GM12878 (cell line): Measurements from ENCODE around the gene ZNF684. TPM values are rescaled to one million over a fixed set of nuclear protein-coding genes. Genes with fewer than 3 reads are reported as not detected.
"Not testable (repeated sequence)": the region's sequence is repeated elsewhere in the genome, so short reads cannot be mapped to it uniquely, and the experiment has no call there.

Experiments
- ATAC-seq: fragments of 200-7000 bp; cut with Tn5 transposase; 3 replicates; pipeline ENCODE4 v1.9.1; 2020; ENCODE audit warnings: mild to moderate bottlenecking, moderate library complexity
- BruUV-seq: library from RNA; stranded (reverse); fragments of 400-500 nt; replicated peaks from 2 replicates; lab custom pipeline; 2021; lab: Mats Ljungman, UMichigan
- CTCF ChIA-PET: fragments of 300-600 bp; sonication (Branson Sonifier 250); formaldehyde crosslinking; extraction: SDS; loops from one replicate; lab custom pipeline; 2021; ENCODE audit warnings: inconsistent platforms; lab: Yijun Ruan, JAX
- POLR2A ChIA-PET: fragments of 350-600 bp; formaldehyde crosslinking; extraction: SDS; loops from one replicate; lab custom pipeline; 2021; ENCODE audit warnings: inconsistent platforms; lab: Charles Lee
- RAD21 ChIA-PET: fragments of 300-600 bp; sonication (Branson Sonifier 250); formaldehyde crosslinking; loops from one replicate; lab custom pipeline; 2023; ENCODE audit warnings: antibody characterized with exemption; ENCODE audit not compliant: unreplicated experiment; lab: Charles Lee
- SMC1A ChIA-PET: fragments of 300-600 bp; sonication (Branson Sonifier 250); formaldehyde crosslinking; loops from one replicate; lab custom pipeline; 2023; ENCODE audit not compliant: unreplicated experiment, uncharacterized antibody; lab: Charles Lee
- DNase-seq: peaks from one replicate; pipeline ENCODE4 v3.0.0-alpha.2; 2011; ENCODE audit warnings: low read depth, low spot score
- FAIRE-seq: peaks from 3 replicates; lab custom pipeline; 2011; peaks lifted over from hg19 to GRCh38; lab: Jason Lieb, UNC
- H2AFZ ChIP-seq: 2 replicates; pipeline ENCODE4 v1.6.0; 2011; ENCODE audit warnings: low read depth, low read length, control low read depth; ENCODE audit not compliant: control insufficient read depth
- H3K27ac ChIP-seq: 2 replicates; pipeline ENCODE4 v1.5.1; 2011; ENCODE audit warnings: control low read depth; ENCODE audit not compliant: control insufficient read depth, insufficient read depth
- H3K27me3 ChIP-seq, 2 experiments: replicated peaks in 1 of 2; 2 replicates each; pipeline versions ENCODE4 v1.6.0 to v1.6.1; 2011; ENCODE audit warnings: low read length in 1 of 2; ENCODE audit not compliant: control insufficient read depth in 2 of 2, insufficient read depth in 2 of 2
- H3K36me3 ChIP-seq, 2 experiments: 2 replicates each; pipeline ENCODE4 v1.5.1; 2011; ENCODE audit warnings: low read length in 1 of 2; ENCODE audit not compliant: control insufficient read depth in 2 of 2, insufficient read depth in 2 of 2
- H3K4me1 ChIP-seq: 2 replicates; pipeline ENCODE4 v1.6.1; 2011; ENCODE audit warnings: mild to moderate bottlenecking, low read length, moderate library complexity, mixed read lengths; ENCODE audit not compliant: control insufficient read depth, insufficient read depth
- H3K4me2 ChIP-seq: 2 replicates; pipeline ENCODE4 v1.6.0; 2011; ENCODE audit warnings: control low read depth; ENCODE audit not compliant: control insufficient read depth, insufficient read depth
- H3K4me3 ChIP-seq: fragments of 200-600 bp; sonication (generic); 2 replicates; pipeline ENCODE4 v1.5.1; 2016
- H3K79me2 ChIP-seq: 2 replicates; pipeline ENCODE4 v1.6.0; 2011; ENCODE audit warnings: low read length; ENCODE audit not compliant: control insufficient read depth, insufficient read depth
- H3K9ac ChIP-seq: 2 replicates; pipeline ENCODE4 v1.8.0; 2011; ENCODE audit warnings: low read length, control low read depth, mixed read lengths; ENCODE audit not compliant: control insufficient read depth, insufficient read depth
- H3K9me3 ChIP-seq: replicated peaks from 3 replicates; pipeline ENCODE4 v1.5.1; 2011; ENCODE audit warnings: mild to moderate bottlenecking, low read length; ENCODE audit not compliant: control insufficient read depth, insufficient read depth
- H4K20me1 ChIP-seq: 2 replicates; pipeline ENCODE4 v1.6.0; 2011; ENCODE audit not compliant: control insufficient read depth, insufficient read depth
- POLR2AphosphoS5 ChIP-seq: IDR thresholded peaks from 2 replicates; pipeline ENCODE4 v1.6.1; 2011; ENCODE audit warnings: mild to moderate bottlenecking, low read length, inconsistent platforms
- REST ChIP-seq: IDR thresholded peaks from 2 replicates; pipeline ENCODE4 v1.6.1; 2012; ENCODE audit warnings: mild to moderate bottlenecking, low read depth, low read length
- WGBS: methylation state at CpG from one replicate; pipeline ENCODE4 v1.1.6; 2016; ENCODE audit warnings: low lambda C conversion rate; ENCODE audit not compliant: insufficient replicate concordance, insufficient coverage; ENCODE audit errors: missing lambda C conversion rate; 5-methylcytosine and 5-hydroxymethylcytosine counted together
- in situ Hi-C: fragments of 300-500 bp; cut with MboI; formaldehyde crosslinking; loops from 9 replicates; pipeline ENCODE4 v1.14.3; 2018; ENCODE audit warnings: mixed read lengths
- intact Hi-C: fragments of 100-400 bp; cut with micrococcal nuclease; formaldehyde crosslinking; loops from one replicate; pipeline ENCODE4 v1.14.2; 2022; ENCODE audit not compliant: unreplicated experiment
- polyA plus RNA-seq, 11 experiments: library from polyadenylated mRNA; depleted of rRNA in 4 of 11; unstranded in 6 of 11; stranded (reverse) in 5 of 11; fragments of >200 nt; fragmentation: Nextera tagmentation in 4 of 11; fragmentation: Illumina TruSeq in 1 of 11; extraction: Ambion mirVana in 4 of 11; extraction: Trizol in 1 of 11; gene quantifications; 1 replicate in 1 of 11; 2 replicates in 10 of 11; pipeline versions ENCODE4 v1.2.1 to v1.2.3, GENCODE V29; 2011 to 2016; ENCODE audit warnings: inconsistent platforms in 2 of 11, missing spikeins in 2 of 11, low read depth in 1 of 11
- total RNA-seq, 4 experiments: library from RNA; depleted of rRNA in 3 of 4; stranded (reverse); fragments of >200 nt in 3 of 4; fragmentation: Illumina TruSeq in 1 of 4; extraction: Trizol in 1 of 4; gene quantifications; 2 replicates each; pipeline versions ENCODE4 v1.2.1 to v1.2.3, GENCODE V29; 2013 to 2021

ZNF684 gene
- total and polyA plus RNA-seq, 10 of the 15 experiments (the other 5 are each of a cell fraction or from before 2014, with no cell fraction given): 3.8 to 6.8 (median 6.0) TPM

- TF ChIP-seq REST (no peak), POLR2AphosphoS5 (no peak)
These were observed 21.6 kb downstream of the ZNF684 start (continued) for GRCh38 chr1:40553017-40553416.

DNA sequence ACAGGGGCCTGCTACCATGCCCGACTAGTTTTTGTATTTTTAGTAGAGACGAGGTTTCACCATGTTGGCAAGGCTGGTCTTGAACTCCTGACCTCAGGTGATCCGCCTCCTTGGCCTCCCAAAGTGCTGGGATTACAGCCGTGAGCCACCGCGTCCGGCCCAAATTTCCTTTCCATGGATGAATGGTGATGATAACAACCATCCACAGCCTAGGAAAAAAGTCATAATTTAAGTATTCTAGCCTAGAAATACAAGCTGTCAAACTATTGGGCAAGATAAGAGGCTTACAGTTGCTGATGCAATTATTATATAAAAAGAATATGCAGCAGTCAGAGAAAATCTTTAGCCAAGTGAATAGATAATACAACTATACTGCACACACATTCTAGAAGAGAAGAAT is 23.4 kb downstream of the ZNF684 start:
- H3K79me2 ChIP-seq, H3K36me3 ChIP-seq, DNase-seq, BruUV-seq, H3K4me2 ChIP-seq, H3K4me1 ChIP-seq, ATAC-seq, H3K4me3 ChIP-seq, H3K27ac ChIP-seq, POLR2A ChIA-PET, H4K20me1 ChIP-seq, RAD21 ChIA-PET, in situ Hi-C loops, FAIRE-seq, H3K9ac ChIP-seq, intact Hi-C loops, H3K9me3 ChIP-seq, H2AFZ ChIP-seq, H3K27me3 ChIP-seq, SMC1A ChIA-PET: not testable (repeated sequence)
- WGBS: 71% methylated on average over 7 of the region's 7 CpGs
- CTCF ChIA-PET: interaction anchor here (0.6 to 1.0 kb wide), 2 partner anchors 22 to 364 kb away, joined by 3 to 9 read pairs; no protein-coding TSS in a partner anchor
